Osteocyte (in vitro differentiated cells): ENCODE measurements around the gene PRDM15. TPM values are rescaled to one million over a fixed set of nuclear protein-coding genes. Genes with fewer than 3 reads are reported as not detected.

Experiments
- DNase-seq: peaks from one replicate; pipeline ENCODE4 v3.0.0; 2021; ENCODE audit warnings: mixed read lengths; ENCODE audit not compliant: unreplicated experiment; ENCODE audit errors: extremely low spot score
- H3K27ac Mint-ChIP-seq: one replicate; pipeline ENCODE4 v1.8.0; 2021; ENCODE audit warnings: mild to moderate bottlenecking, mixed read lengths; ENCODE audit not compliant: unreplicated experiment
- H3K27me3 Mint-ChIP-seq: one replicate; pipeline ENCODE4 v1.8.0; 2021; ENCODE audit warnings: mixed read lengths; ENCODE audit not compliant: unreplicated experiment
- H3K36me3 Mint-ChIP-seq: one replicate; pipeline ENCODE4 v1.8.0; 2021; ENCODE audit warnings: mixed read lengths; ENCODE audit not compliant: unreplicated experiment
- H3K4me1 Mint-ChIP-seq: one replicate; pipeline ENCODE4 v1.8.0; 2021; ENCODE audit warnings: mixed read lengths; ENCODE audit not compliant: unreplicated experiment
- H3K4me3 Mint-ChIP-seq: one replicate; pipeline ENCODE4 v1.8.0; 2021; ENCODE audit warnings: mild to moderate bottlenecking, moderate library complexity, mixed read lengths; ENCODE audit not compliant: unreplicated experiment
- H3K9me3 Mint-ChIP-seq: one replicate; pipeline ENCODE4 v1.8.0; 2021; ENCODE audit warnings: mixed read lengths; ENCODE audit not compliant: unreplicated experiment
- CTCF ChIP-seq: fragments of 200-600 bp; sonication (generic); IDR thresholded peaks from 2 replicates; pipeline ENCODE4 v1.5.0; 2021; ENCODE audit warnings: antibody characterized with exemption, mild to moderate bottlenecking, moderate library complexity
- total RNA-seq: library from RNA; stranded (reverse); gene quantifications from 2 replicates; pipeline ENCODE4 v1.2.1, GENCODE V29; 2021

Gene PRDM15
- total RNA-seq, 1 donor from 2014 or later = 11.4 TPM

- H3K9me3 Mint-ChIP-seq = no peaks in the 10 kb centered on the region
- H3K27me3 Mint-ChIP-seq = no peaks in the 10 kb centered on the region
- peaks cover 12% of the 10 kb centered on the region for H3K36me3 Mint-ChIP-seq
- H3K4me1 Mint-ChIP-seq = peaks cover 31% of the 10 kb centered on the region
- no peak overlapping the region for H3K4me3 Mint-ChIP-seq
- no peak for TF ChIP-seq CTCF
- no peak for DNase-seq
- H3K27ac Mint-ChIP-seq = no peak overlapping the region
These were observed 41.9 kb upstream of the PRDM15 start for GRCh38 chr21:41921021-41921420.

- no peak overlapping the region for H3K27ac Mint-ChIP-seq
- no peaks in the 10 kb centered on the region for H3K9me3 Mint-ChIP-seq
- peaks cover 25% of the 10 kb centered on the region for H3K4me1 Mint-ChIP-seq
- TF ChIP-seq CTCF = no peak
- H3K27me3 Mint-ChIP-seq = no peaks in the 10 kb centered on the region
- peaks cover 16% of the 10 kb centered on the region for H3K36me3 Mint-ChIP-seq
- no peak overlapping the region for H3K4me3 Mint-ChIP-seq
- no peak for DNase-seq
These were observed 41.3 kb upstream of the PRDM15 start for GRCh38 chr21:41920476-41920875.

- Mint-ChIP-seq H3K9me3 (no peaks in the 10 kb centered on the region), H3K4me1 (peaks cover 20% of the 10 kb centered on the region), H3K4me3 (no peak overlapping the region), H3K36me3 (peaks cover 16% of the 10 kb centered on the region), H3K27me3 (no peaks in the 10 kb centered on the region), H3K27ac (no peak overlapping the region)
- DNase-seq = no peak
- no peak for TF ChIP-seq CTCF
These were observed 40.7 kb upstream of the PRDM15 start for GRCh38 chr21:41919666-41920398.

- no peak for DNase-seq
- TF ChIP-seq CTCF = no peak
- Mint-ChIP-seq H3K9me3 (no peaks in the 10 kb centered on the region), H3K27me3 (no peaks in the 10 kb centered on the region), H3K4me1 (peaks cover 10% of the 10 kb centered on the region), H3K4me3 (no peak overlapping the region), H3K36me3 (peaks cover 18% of the 10 kb centered on the region), H3K27ac (no peak overlapping the region)
These were observed 39.6 kb upstream of the PRDM15 start for GRCh38 chr21:41918561-41919358.

- Mint-ChIP-seq H3K4me1 (no peaks in the 10 kb centered on the region), H3K9me3 (no peaks in the 10 kb centered on the region), H3K36me3 (peaks cover 21% of the 10 kb centered on the region), H3K4me3 (no peak overlapping the region), H3K27ac (no peak overlapping the region), H3K27me3 (no peaks in the 10 kb centered on the region)
- TF ChIP-seq CTCF = no peak
- no peak for DNase-seq
These were observed 38.4 kb upstream of the PRDM15 start for GRCh38 chr21:41917531-41917930.
